HG03025 (cell line): Measurements from ENCODE around the gene ADAMTS3.
"Not testable (repeated sequence)": the region's sequence is repeated elsewhere in the genome, so short reads cannot be mapped to it uniquely, and the experiment has no call there.

Experiments
- ATAC-seq: cut with Tn5 transposase; IDR thresholded peaks from one replicate; pipeline ENCODE4 v1.9.1; 2021; ENCODE audit warnings: mild to moderate bottlenecking, moderate library complexity; ENCODE audit not compliant: unreplicated experiment, low FRiP score

Gene ADAMTS3

DNA sequence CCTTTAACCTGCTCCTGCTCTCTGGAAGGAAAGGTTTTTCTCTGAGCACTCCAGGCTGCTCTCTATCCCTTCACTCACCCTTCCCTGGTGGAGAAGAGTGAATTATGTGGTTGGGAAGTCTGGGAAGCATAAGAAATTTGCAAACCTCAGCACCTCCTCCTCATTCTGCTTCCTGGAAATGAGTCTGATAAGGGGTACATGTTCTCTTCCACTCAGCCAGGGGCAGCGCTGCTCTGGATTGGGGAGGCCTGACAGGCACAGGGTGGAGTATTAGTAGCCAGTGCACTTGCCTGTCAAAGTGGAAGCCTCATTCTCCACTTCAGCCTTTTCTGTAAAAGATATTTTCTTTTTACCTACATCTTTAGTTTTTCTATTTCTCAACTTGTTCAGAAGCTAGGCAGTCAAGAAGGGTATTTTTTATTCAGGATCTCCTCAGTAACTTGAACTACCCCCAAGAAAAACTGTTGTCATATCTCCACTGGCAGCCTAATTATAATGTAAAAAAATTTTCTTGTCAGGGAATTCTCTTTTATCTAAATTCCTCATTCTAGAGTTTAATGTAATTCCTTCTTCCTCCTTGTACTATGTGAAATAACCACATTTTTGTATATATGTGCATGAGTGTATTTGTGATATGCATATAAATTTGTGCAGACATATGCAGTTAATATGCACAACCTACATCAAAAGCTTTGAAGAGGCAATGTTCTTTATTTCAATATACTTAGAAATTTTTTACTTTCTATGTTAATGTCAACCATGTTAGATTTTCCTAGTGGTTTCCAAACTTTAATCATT lies 15.3 kb downstream of the ADAMTS3 start:
- no peak for ATAC-seq

GRCh38 chr4:72552447-72552846 lies 16.6 kb downstream of the ADAMTS3 start:
- no peak for ATAC-seq

DNA sequence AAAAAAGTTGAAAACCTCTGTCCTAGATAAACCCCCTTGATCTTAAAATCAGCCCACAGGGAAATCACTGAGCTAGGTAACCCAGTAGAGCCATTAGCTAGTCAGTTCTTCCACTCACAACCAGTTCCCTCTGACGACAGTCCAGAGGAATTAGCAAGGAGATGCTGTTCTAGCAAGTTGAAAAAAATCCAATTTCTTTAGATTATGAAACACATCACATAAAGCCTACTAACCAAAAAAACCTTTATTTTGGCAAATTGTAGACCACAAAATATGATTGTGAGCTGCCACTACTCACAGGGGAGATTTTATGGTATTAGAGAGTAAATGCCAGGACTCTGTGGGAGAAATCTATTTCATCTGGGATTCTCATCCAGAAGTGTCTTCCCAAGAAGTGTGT lies 22.6 kb downstream of the ADAMTS3 start:
- ATAC-seq: no peak

DNA sequence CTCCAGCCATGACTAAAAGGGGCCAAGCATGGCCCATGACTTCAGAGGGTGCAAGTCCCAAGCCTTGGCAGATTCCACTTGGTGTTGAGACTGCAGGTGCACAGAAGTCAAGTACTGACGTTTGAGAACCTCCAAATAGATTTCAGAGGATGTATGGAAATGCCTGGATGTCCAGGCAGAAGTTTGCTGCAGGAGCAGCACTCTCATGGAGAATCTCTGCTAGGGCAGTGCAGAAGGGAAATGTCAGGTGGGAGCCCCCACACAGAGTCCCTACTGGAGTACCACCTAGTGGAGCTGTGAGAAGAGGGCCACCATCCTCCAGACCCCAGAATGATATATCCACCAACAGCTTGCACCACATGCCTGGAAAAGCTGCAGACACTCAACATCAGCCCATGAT lies 28.3 kb downstream of the ADAMTS3 start:
- ATAC-seq: not testable (repeated sequence)

DNA sequence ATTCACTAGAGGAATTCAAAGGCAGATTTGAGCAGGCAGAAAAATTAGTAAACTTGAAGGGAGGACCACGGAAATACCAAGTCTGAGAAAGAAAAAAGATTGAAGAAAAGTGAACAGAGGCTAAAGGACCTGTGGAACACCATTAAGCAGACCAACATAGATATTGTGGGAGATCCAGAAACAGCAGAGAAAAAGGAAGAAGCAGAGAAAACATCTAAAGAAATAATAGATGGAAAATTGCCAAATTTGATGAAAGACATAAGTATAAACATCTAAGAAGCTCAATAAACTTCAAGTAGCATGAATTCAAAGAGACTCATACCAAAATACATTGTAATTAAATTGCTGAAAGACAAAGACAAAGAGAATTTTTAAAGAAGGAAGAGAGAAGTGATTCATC lies 31.0 kb downstream of the ADAMTS3 start:
- no peak for ATAC-seq

DNA sequence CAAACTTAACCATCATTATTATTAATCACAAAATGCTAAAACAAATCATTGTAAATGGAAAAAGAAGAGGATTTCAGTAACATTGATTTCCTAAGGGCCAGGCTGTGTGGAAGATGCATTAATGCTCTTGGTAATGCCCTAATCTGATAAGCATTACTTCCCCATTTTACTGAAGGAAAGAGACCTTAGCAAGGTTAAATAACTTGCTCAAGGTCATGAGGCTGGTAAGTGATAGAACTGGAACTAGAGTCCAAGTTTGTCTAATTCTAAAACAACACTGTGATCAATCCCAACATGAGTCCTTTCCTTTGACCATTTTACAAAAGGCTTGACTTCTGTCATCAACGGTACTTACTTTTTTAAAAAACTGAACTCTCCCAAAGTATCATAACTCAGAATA lies 32.6 kb downstream of the ADAMTS3 start:
- ATAC-seq: no peak

DNA sequence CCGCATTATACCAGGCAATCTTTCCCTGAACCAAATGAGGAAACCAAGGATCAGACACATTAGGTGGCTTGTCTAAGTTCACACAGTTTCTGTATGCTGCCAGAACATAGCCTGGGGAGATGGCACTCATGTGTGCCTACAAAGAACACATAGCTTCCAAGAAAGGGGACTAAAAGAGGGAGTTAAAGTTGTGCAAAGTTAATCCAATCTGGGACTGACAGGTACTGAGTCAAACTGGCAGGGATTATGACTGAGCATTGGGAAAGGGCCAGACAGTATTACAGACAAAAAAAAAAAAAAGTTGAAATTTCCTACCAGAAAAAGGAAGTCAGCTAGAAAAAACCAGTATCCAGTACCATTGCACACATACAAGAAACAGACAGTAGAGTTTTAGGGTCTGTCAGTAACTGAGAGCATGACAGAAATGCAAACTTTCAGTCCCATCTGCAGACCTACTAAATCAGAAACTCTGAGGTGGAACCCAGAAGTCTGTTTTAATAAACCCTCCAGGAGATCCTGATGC lies 37.2 kb downstream of the ADAMTS3 start:
- no peak for ATAC-seq

- ATAC-seq: no peak
Observed at GRCh38 chr4:72531322-72531721, 37.7 kb downstream of the ADAMTS3 start.

GRCh38 chr4:72529148-72529822 lies 39.7 kb downstream of the ADAMTS3 start:
- ATAC-seq: no peak

DNA sequence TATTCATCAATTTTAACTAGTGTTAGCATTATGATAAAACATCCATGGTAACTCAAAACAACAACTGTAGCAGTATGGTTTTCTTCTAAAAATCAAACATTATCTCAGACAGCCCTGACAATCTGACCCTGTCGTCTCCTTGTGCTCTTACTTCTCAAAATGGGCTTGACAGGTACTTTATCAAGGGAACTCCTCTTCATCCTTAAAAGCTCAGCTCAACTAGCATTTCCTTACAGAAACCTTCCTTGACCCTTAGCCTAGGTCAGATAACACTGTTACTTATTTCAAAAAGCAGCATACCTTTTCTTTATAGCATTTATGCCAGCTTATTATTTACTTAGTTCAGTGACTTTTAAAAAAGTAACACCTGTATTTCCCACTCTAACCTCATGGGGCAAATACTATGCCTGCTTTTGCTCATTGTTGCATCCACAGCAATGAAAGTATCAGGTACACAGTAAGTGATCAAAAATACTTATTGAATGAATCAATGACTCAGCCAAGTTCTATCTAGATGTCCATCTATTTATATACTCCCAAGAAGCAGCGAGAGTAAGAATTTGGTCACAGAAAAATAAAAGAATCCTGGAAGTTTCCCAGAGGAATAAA lies 41.9 kb downstream of the ADAMTS3 start:
- ATAC-seq: no peak

- no peak for ATAC-seq
Observed at GRCh38 chr4:72525938-72526337, 43.1 kb downstream of the ADAMTS3 start.

DNA sequence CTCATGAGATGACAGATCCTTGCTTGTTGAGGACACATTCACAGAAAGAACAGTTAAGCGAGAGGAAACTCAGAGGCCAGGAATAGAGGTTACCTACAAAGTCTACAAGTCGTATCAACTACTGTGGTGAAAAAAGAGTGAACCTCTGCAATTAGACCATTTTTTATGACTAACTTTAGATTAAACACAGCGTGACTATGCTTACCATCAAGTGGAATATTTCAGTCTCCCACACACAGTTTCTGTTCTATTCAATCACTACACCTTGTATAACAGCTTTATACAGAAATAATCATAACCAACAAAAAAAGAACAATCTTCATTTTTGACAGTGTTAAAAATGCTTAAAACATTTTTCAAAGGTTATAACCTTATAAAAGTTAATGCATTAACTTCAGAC lies 46.6 kb downstream of the ADAMTS3 start:
- ATAC-seq: no peak

DNA sequence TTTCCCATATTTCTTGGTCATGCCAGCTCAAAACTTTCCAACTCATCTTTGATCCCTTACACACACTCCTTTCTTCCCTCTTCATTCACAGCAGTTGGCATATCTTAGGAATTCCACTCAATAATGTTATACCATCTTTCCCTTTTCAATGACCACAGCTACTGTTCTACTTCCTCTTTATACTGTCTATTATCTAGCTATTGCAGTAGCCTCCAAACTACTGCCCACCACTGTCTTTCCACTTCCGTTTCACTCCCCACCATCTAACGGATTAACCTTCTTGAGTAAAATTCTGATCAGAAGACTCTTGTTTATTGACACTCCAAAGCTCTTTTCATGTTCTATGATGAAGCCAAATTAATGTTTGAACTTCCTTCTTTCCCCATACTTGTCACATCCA lies 55.8 kb downstream of the ADAMTS3 start:
- no peak for ATAC-seq

DNA sequence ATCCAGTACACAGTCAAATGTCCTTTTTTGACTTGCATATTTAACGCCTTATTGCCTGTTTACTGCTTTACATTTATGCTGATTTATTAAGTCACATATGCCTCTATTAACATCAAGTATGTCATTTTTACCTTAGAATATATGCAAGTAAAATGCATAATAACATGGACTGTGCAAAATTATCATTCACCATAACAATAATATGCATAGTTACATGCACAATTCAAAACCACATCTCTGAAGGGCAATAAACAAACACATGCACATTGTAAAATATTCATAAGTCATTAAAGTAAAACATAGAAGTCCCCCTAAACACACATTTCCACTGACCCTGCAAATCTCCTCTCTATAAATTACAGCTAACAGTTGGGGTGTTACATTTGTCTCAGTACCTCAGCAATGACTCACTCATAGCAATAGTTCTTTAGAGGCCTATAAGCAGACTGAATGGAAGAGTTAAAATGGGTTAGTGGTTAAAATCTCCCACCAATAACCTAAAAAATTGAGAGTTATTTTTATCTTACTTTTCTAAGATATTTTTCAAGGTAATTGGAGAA lies 61.1 kb downstream of the ADAMTS3 start:
- no peak for ATAC-seq

- no peak for ATAC-seq
Observed at GRCh38 chr4:72507167-72507566, 61.9 kb downstream of the ADAMTS3 start.

DNA sequence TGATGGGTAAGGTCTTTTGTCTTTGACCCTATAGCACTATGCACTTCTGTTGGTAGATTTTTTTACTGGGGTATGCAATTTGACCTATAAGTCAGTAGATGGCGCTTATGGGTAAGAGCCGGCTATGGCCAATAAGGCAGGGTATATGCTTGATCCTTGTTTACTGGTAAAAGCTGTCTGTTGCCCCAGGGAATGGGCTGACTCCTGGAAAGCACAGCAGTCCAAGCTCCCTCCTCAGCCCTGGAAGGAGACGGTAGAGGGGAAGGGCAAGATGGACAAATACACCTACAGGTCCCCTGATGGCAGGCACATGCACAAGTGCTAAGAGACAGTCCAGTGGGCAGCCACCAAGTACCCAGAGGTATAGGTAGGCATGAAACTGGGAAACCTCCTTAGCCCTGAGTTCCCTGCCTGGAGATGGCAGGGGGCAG lies 63.7 kb downstream of the ADAMTS3 start:
- ATAC-seq: peak; percentile 90

GRCh38 chr4:72500214-72500613 lies 68.8 kb downstream of the ADAMTS3 start:
- no peak for ATAC-seq

DNA sequence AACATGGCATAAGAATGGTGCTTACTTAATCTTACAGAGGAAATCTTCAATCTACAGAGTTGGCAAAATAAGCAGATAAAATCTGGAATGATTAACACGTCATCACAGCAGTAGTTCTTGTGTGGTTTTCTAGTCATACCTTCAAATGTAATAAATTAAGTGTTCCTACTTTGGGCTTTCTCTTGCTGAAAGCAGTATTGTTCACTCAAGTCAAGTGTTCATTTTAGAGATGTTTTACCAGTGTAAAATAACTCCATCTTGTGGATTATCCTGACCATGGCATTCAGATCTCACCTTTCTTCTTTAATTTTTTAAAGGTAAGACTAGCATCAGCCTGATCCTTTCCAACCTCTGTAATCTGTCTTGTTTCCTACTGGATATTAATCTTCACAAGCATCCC lies 72.9 kb downstream of the ADAMTS3 start:
- no peak for ATAC-seq

GRCh38 chr4:72494156-72494555 lies 74.9 kb downstream of the ADAMTS3 start:
- ATAC-seq: no peak

- ATAC-seq: no peak
Observed at GRCh38 chr4:72489267-72489666, 79.8 kb downstream of the ADAMTS3 start.

- no peak for ATAC-seq
Observed at GRCh38 chr4:72486991-72487390, 82.0 kb downstream of the ADAMTS3 start.
